Measurements from ENCODE around the gene BMPR2.

DNA sequence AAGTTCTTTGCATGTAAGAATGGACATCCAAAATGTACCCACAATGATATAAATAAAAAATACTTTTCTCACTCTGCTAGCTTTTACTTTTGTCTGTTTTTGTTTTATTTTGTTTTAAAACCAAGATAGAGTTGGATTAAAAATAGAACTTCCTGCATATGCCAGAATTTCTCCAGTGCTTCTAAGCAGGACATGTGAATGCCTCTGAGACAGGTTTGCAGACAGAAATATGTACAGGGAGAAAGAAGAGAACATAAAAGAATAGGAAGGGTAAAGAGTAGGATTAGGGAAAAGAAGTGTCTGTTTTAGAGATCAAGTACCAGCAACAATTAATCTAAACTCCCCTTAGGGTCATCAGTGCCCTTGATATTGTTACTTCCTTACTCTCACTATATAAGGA lies 114.4 kb downstream of the BMPR2 start:
- TF ChIP-seq, protein P1, sequence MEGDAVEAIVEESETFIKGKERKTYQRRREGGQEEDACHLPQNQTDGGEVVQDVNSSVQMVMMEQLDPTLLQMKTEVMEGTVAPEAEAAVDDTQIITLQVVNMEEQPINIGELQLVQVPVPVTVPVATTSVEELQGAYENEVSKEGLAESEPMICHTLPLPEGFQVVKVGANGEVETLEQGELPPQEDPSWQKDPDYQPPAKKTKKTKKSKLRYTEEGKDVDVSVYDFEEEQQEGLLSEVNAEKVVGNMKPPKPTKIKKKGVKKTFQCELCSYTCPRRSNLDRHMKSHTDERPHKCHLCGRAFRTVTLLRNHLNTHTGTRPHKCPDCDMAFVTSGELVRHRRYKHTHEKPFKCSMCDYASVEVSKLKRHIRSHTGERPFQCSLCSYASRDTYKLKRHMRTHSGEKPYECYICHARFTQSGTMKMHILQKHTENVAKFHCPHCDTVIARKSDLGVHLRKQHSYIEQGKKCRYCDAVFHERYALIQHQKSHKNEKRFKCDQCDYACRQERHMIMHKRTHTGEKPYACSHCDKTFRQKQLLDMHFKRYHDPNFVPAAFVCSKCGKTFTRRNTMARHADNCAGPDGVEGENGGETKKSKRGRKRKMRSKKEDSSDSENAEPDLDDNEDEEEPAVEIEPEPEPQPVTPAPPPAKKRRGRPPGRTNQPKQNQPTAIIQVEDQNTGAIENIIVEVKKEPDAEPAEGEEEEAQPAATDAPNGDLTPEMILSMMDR (IDR thresholded peaks at IDR 0.05 in 8 of 11, conservative IDR thresholded peaks at IDR 0.05 in 3 of 11) = no peak
- TF ChIP-seq POLR2A (IDR thresholded peaks at IDR 0.05) (no peak), POLR2AphosphoS5 (IDR thresholded peaks at IDR 0.05) (no peak)
